Inferior parietal cortex (tissue), 1 donor: Measurements from ENCODE around the gene PLAGL2.
"Not testable (repeated sequence)": the region's sequence is repeated elsewhere in the genome, so short reads cannot be mapped to it uniquely, and the experiment has no call there.

ENCODE experiments used
- DNase-seq: peaks from one replicate; pipeline ENCODE4 v3.0.0-alpha.2; 2016; ENCODE audit errors: extremely low spot score

The PLAGL2 gene

DNA sequence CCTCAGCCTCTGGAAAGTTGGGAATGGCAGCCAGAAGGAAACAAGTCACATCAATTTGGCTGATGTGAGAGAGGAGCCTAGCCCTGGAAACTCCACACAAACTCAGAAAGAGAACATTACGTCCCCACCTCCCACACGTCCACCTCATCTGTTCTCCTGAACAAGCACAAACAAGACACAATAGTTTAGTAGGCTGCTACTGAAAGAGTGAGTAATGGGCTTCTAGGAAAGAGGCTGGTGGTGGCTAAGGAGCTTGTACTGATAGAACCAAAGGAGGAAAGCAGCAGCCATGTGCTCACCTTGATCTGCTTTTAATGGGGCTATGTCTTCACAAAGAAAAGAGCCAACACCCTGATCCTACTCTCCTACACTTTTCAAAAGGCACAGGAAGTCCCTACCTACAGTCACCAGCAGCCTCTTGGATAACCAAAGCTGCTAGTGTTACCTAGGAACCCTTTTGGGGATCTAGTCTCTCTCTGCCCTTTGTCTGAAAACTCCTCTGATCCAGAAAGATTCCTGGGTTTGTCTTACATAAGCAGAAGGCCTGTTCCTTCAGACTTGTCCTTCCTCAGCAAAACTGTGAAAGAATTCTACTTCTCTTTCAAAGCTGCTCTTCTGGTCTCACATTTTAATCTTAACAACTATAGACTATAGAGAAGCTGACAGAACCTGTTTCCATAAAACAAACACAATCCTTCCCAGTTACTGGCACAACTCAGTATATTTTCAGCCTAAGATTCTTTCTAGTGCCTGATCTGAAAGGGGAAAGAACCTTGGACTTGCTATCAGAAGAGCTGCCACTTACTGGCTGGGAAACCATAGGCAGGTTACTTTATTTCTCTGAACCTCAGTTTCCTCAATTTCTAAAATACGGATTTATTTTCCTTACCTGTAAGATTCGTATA lies 3.1 kb downstream of the PLAGL2 start:
- DNase-seq = peak; percentile 37

DNA sequence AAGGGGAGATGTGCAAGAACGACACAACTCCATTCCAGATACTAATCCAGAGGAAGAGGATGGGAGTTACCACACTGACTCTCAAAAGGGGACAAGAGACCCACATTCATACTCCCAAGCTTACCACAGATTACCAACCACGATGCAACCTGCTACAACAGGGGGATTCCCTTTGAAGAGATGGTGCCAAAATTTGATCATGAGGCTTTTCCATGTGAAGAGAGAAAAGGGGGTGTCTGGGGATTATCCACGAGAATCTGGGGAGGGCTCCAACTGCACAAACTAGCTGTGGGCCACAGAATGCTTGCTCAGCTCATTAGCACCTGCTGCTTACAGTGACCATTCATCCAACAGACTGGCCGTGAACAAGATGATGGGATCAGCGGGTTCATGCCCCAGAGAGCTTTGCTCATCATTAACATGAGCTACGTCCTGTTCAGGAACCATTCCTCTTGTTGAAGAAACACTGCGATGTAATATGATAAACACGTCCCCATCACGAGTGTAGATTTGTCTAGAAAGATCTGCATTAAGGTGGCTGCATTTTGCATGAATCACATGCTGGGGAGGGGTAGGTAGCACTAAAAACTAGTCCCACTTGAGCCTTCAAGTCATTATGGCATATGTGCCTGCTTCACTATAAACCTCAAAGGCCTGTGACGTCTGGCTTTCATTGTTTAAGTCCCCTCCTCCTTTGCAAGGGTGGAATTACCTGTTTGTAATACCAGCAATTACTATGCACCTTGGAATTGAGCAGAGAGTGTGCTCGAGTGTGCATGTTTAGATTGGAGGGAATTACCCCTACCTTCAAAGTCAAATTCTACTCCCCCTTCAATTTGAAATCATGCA lies 4.0 kb downstream of the PLAGL2 start:
- no peak for DNase-seq

DNA sequence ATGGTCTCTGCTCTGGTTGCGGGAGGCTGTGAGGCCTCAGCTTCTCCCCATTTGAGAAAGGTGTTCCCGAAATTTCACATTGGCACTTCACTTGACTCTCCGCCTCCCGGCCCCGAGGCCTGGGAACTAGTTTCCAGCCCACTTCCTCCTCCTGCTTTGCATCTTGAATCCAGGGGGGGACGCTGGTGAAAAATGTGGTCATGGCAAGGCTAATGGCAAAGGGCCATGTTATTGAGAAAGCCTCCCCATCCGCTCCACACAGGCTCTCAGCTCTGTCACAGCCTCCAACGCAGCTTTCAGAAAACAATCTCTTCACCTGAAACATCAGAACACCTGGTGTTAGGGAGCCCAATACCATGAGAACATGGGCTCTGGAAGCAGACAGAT lies 5.6 kb downstream of the PLAGL2 start:
- DNase-seq = no peak

DNA sequence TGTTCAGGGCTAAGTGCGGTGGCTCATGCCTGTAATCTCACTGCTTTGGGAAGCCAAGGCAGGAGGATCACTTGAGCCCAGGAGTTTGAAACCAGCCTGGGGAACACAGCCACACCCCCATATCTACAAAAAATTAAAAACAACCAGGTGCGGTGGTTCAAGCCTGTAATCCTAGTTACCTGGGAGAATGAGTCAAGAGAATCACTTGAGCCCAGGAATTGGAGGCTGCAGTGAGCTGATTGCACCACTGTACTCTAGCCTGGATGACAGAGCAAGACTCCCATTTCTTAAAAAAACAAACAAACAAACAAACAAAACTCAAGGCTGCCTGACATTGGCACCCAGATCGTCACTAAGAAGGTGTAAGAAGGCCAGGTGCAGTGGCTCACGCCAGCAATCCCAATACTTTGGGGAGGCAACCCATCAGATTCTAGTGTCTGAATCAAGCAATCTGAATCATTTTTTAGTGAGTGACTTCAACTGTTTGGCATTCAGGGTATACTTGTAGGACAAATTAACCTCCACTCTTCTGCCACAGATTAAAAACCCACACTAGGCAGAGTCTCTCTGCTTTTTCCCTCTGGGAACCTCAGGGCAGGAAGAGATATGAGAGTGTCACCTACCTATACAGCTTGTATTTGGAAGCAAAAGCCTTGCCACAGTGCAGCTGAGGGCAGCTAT lies 6.1 kb downstream of the PLAGL2 start:
- DNase-seq = no peak

DNA sequence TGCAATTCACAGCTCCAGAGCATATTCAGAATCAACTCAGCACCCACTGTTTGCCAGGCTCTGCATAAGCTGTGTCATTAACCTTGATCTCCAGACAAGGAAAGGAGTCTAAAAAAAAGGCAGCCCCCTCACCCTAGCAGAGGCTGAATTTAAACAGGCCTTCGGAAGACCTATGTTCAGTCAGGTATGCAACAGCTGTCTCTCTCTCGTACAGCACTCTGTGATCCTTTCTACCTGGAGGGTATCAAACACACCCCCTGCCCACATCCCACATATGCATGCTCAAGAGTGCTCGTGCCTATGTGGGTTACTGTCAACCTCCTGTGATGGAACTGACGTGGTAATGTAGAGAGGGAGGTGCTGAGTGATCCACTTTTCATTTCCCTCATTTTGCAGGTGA lies 8.5 kb downstream of the PLAGL2 start:
- no peak for DNase-seq

DNA sequence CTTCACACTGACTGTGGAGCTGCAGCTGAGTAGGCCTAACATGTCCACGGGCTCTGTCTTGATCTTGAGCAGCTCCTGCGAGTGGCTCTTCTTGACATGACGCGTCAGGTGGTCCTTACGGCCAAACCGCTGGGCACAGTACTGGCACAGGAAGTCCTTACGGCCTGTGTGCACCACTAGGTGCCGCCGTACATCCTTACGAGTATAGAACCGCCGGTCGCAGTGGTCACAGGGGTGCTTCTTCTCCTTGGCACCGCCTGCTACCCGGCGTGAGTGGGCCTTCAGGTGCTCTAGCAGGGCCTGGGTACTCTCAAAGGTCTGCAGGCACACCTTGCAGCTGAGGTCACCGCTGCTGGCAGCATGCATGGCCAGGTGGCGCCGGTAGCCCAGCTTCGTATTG lies 10.4 kb downstream of the PLAGL2 start:
- DNase-seq = not testable (repeated sequence)

DNA sequence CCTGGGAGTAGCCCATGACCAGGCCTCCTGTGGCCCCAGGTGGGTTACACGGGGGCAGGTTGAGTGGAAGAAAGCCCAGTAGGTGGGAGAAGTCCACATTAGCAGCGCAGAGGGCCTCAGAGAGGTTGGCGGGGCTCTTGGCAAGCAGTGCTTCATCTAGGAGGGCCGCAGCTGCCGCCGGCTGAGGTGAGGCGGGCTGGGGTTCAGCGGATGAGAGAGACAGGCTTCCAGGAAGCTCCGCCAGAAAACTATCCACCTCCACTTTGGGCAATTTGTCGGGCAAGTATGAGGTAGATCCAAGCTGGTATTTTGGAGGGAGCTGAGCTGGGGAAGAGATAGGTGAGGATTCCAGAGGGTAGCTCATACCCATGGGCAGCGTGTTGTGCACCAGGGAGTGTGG lies 10.9 kb downstream of the PLAGL2 start:
- DNase-seq = not testable (repeated sequence)

DNA sequence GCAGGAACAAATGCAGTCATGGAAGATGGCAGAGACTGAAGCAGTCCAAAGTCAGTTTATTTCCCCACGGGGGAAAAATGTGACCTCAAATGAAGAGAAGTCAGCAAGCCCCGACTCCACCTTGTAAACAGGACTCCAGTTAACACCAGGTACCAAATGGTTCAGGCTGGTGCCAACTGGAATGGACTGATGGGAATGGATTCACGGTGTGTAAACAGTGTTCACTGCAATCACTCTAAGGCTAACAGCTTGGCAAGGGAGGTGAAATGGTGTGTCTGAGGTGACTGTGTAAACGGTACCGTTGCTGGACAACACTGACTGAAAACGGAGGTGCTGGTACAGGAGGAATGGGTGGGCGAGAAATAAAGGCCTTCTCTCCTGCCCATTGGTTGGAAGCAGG lies 12.0 kb downstream of the PLAGL2 start:
- no peak for DNase-seq

DNA sequence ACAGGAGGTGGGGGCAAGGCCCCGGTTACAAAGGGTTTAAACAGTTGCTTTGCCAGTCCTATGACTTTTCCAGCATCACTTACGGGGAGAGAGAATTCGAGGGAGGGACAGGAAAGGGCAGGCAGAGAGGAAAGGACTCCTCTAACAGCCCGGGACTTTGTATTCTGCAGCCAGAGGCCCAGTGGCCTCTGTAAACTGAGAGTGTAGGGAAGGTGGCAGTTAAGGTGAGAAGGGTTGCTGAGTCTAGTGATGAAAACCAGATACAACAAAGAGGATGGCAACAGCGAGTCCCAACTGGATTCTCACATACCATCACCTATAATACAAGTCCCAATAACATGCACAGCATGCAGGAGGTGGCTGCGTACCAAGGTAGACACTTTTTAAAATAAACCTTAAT lies 13.5 kb downstream of the PLAGL2 start:
- DNase-seq = no peak

DNA sequence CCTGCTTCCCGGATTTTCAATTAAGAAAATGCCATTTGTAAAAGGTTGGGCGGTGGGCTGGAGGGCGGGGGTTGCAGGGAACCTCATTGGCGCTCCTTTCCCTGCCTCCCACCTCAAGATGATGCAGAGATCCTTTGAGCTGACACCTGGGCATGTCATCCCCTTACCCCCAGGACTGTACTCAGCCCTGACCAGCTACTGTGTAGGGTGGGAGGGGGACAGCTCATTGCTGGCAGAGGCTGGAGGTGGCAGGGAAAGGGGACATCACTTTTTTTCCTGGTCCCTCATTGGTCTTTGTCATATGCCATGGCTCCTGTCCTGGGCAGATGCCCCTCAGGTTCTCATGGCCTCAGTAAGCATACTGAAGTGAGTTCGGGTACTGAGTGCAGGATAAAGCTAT lies 14.2 kb downstream of the PLAGL2 start:
- DNase-seq = not testable (repeated sequence)

DNA sequence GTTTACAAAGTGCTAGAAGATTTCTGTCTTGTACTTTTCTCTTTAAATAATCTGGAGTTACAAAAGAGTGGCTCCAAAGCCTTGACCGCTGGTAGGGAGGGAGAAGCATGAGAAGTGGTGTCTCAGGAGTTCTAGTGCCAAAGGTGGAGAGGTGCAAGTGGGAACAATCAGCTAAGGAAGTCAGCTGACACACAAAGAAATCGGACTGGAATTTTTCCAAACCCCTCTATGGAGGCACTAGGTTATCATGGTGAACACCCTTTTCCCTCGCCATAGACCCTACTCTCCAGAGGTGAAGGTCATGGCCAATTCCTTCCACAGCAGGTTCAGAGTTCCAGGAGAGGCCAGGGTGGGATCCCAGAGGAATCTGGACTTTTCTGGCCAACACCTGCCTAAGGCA lies 14.8 kb downstream of the PLAGL2 start:
- DNase-seq = no peak

DNA sequence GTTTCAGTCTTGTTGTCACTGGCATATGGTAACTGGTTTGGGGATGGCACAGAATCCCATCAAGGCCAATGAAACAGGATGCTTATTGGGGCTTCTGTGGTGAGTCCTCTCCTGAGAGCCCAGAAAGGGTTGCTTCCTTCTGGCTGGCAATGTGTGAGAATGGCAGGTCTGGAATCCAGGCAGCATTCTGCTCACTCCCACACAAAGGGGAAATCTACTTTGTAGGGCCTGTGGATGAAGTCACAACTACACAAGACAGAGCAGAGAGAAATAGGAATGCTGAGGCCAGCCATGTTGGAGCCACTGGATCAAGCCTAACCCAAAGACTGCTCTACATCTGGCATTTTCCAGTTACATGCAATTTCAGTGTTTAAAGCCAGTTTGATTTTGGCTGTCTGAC lies 15.7 kb downstream of the PLAGL2 start:
- no peak for DNase-seq

DNA sequence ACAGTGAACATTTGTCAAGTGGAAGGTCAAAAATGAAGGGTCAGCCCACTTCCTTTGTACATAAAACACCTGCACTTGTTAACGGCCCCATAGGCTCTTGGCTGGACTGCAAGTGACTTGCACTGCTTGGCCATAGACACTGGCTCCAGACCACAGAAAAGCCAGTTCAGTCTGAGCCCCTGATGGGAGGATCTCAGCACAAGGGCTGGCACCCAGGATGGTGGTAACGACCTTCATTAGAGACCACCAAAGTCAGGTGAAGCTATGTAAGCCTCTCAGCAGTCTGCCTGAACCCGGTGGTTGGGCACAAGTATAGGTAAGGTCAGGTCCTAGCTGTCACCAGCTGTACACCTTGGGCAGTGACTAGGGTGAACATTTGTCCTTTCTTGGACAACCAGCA lies 16.1 kb downstream of the PLAGL2 start:
- no peak for DNase-seq

DNA sequence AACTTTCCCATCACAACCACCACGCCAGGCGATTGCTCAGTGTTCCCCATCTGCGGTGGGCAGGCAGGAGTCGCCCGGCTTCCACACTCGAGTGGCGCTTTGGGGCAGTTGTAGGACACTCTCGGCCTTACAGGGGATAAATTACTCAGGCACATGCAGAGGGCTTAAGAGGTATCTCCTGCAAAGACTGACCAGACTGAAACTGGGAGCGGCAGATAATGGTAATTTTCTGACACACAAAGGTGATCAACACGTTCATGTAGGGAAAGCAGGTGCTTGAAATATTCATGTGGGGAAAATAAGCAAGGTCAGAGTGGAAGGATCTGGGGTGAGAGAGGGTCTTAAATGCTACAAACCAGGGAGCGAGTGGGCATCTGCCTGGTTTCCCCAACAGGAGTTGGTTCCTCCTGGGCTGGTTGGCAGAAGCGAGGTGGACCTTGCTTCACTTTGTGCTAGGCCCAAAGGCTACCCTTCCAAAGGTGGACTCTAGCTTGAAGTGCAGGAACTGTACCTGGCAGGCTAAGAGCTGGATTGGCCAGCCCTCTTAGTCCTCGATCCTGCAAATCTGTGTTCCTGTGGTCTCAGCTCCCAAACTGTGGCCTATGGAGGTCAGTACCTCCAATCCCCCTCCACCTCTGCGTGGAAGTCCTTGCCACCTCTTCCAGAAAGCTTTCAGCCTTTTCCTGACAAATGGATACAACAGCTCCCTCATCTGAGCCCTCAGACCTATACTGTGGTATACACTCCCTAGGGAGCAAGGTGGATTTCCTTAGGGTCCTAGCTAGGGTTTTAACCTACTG lies 16.7 kb downstream of the PLAGL2 start:
- DNase-seq = no peak

DNA sequence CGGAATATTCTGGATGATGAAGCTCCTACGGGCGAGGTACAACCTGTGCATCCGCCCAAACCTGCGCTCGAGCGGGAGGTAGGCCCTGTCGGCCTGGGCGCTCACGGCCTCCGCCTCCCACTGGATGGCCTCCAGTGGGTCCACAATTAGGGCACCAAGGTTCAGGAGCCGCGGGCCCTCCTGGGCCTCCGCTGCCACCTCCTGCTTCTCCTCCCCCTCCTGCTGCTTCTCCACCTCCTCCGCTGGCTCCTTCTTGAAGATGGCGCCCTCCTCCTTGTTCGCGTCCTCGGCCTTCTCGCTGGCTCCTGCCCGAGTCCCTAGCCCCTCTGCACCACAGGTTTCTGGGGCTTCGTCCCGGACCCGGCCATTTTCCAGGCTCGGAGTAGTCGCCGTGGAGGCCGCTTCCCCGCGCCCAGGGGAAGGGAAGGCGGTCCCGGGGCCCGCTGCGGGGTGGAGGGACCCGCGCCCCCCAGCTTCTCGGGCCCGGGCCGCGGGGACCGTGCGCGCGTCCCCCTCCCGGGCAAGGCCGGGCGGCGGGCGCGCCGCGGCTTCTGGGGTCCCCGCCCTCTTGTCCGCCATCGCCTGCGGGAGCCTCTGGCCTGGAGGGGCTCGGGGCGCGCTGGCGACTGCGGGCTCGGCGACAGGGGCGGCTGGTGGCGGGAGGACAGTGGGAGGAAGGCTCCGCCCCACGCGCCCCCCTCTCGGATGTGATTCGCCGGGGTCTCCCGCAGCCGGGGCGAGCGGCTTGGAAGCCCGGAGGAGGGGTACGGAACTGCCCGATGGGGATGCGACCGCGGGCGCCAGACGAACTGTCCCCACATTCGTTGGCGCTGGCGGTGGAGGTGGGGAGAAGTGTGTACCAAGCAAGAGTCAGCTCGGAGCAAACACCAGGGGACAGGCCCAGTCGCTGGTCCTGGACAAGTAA lies 17.6 kb downstream of the PLAGL2 start:
- DNase-seq = peak; percentile 35

DNA sequence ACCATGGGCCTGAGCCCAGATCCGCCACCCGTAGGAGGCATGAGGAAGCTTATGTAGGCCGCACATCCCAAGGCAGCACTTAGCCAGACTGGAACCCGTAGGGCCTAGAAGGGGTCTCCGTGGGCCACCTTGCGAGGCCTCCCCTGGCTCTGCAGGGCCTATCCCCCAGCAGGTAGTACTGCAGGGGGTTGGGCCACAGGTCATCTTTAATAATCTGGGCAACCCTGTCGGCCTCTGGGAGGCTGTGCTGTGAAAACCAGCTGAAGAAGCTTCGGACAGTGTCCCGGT lies 18.5 kb downstream of the PLAGL2 start:
- no peak for DNase-seq

DNA sequence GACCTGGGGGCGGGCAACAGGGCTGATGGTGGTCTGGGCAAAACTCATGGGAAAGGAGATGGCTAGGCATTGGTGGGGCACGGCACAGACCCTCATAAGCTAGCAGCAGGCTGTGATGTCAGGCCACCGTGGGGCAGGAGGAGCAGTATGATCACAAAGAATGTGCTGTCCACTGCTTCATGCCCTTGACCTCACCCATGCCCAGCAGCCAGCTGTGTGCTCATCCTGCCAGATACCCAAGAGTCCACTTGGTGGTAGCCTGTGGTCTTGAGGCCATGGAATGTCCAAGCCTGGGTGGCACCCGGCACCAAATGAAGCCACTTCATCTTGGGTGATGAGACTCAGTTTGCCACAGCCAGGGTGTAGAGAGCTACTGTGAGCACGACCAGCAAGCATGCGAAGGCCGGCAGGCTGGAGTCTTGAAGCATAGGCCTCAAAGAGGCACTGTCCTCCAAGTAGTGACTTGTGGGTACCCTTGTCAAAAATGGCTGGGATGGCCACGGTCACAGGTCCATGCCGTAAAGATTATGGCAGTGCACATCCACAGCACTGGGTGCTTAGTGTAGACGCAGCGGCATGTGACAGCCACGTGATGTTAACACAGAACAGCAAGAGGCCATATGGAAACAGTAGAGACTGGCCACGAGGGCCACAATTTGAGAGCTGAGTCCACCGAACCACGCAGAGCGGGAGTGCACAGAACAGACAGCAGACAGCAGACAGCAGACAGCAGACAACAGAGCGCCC lies 19.0 kb downstream of the PLAGL2 start:
- no peak for DNase-seq

DNA sequence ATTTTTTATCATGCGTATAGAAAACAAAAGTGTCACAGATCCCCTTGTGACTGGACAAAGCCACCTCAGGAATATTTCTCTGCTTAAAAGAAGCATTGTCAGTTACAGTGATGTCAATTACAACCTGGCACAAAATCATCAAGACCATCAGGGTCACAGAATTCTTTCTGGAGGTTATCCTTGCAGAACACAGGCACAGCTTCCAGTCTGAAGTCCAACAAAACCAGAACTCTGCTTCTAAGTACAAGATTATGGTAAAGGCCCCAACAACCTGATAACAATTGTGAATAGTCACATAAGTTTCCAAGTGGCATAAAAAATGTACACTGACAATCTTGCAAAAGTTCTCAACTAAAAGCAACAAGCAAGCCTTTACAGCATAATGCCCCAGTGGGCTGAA lies 21.0 kb downstream of the PLAGL2 start:
- no peak for DNase-seq

DNA sequence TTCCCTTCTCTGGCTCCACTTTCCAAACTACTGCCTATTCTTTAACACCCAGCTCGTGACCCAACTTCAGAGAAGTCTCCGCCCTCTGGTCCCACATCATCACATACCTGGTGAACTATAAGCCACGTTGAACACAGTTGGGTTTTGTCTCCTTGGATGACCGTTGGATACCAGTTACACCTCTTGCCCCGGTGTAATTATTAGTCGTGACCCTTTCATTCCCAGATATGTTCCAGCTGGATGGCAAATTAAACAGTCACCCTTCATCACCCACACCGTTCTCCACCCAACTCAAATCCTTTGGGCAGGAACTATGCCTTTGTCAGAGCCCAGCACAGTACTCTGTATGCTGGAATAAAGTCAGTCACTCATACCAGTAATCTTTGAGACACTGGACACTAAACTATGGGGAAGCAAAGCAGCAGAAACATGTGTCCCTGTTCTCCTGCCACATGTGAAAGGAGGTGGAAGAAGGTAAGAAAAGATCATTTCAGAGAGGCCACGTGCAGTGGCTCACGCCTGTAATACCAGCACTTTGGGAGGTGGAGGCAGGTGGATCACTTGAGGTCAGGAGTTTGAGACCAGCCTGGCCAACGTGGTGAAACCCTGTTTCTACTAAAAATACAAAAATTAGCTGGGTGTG lies 22.5 kb downstream of the PLAGL2 start:
- no peak for DNase-seq
